Measurements from ENCODE around the gene KRT16.
"Not testable (repeated sequence)": the region's sequence is repeated elsewhere in the genome, so short reads cannot be mapped to it uniquely, and the experiment has no call there.

Gene KRT16

DNA sequence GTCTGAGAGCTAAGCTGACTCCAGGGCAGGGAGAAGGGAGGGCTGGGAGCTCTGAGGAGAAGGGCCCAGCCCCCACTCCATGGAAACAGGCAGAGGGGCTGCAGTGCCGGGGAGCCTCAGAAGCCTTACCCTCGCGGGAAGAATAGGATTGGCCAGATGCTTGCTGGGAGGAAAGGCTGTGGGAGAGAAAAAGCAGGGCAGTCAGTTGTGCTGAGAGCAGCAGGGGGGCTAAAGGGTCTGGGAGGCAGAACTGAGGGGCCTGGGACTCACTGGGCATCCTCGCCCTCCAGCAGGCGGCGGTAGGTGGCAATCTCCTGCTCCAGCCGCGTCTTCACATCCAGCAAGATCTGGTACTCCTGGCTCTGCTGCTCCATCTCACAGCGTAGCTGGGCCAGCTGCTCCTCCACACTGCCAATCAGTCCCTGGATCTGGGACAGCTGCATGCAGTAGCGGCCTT, 2.5 kb downstream of the KRT16 start:
- not testable (repeated sequence) for H2BK5ac ChIP-seq (ENCODE audit: low read length); H3K79me1 ChIP-seq (ENCODE audit: low read length); H4K8ac ChIP-seq (ENCODE audit: low read depth, low read length); H3K23ac ChIP-seq (ENCODE audit: low read length); H3K18ac ChIP-seq (ENCODE audit: low read length); H3K4me1 ChIP-seq (ENCODE audit: control insufficient read depth, low read depth, low read length); H2BK120ac ChIP-seq (ENCODE audit: low read depth, low read length); H4K5ac ChIP-seq (ENCODE audit: low read length); H3K36me3 ChIP-seq (ENCODE audit: control insufficient read depth, insufficient read depth, low read length); H3K4me2 ChIP-seq (ENCODE audit: low read length); H3K56ac ChIP-seq (ENCODE audit: low read length); H3K27me3 ChIP-seq (ENCODE audit: insufficient read depth, low read length, poor library complexity); H3K79me2 ChIP-seq (ENCODE audit: control insufficient read depth, insufficient read depth, low read length); H3K4me3 ChIP-seq (ENCODE audit: low read length); H2AK5ac ChIP-seq (ENCODE audit: low read length); H3K27ac ChIP-seq (ENCODE audit: low read depth, low read length); H3K9ac ChIP-seq (ENCODE audit: low read length); H2BK15ac ChIP-seq (replicated peaks; ENCODE audit: low read depth); H3K4ac ChIP-seq (ENCODE audit: low read depth, low read length)
- WGBS (ENCODE audit: extremely low coverage, insufficient coverage, low lambda C conversion rate): no CpG with 5 or more reads among the region's 10 CpGs
- DNase-seq: peak; percentile 61

DNA sequence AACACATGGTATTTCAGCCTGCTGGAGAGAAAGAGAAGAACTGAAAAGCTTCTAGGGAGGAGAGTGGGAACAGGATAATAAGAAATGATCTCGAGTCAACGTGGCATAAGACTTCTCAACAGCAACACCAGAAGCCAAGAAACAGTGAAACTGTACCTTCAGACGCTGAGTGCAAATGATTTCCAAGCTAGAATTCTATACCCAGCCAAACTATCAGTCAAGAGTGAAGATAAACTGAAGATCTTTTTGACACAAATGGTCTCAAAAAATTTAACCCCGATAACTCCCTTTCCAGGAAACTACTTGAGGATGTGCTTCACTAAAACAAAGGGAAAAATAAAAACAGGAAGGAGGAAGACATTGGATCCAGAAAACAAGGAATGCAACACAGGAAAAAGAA, 5.6 kb downstream of the KRT16 start:
- H3K4ac ChIP-seq (ENCODE audit: low read depth, low read length); H2BK120ac ChIP-seq (ENCODE audit: low read depth, low read length); H3K79me2 ChIP-seq (ENCODE audit: control insufficient read depth, insufficient read depth, low read length); H3K36me3 ChIP-seq (ENCODE audit: control insufficient read depth, insufficient read depth, low read length); H2BK5ac ChIP-seq (ENCODE audit: low read length); H3K4me3 ChIP-seq (ENCODE audit: low read length); H3K9ac ChIP-seq (ENCODE audit: low read length); H3K27me3 ChIP-seq (ENCODE audit: insufficient read depth, low read length, poor library complexity); H2AK5ac ChIP-seq (ENCODE audit: low read length); H4K8ac ChIP-seq (ENCODE audit: low read depth, low read length); H2BK15ac ChIP-seq (replicated peaks; ENCODE audit: low read depth); H3K27ac ChIP-seq (ENCODE audit: low read depth, low read length); H3K4me2 ChIP-seq (ENCODE audit: low read length); H3K79me1 ChIP-seq (ENCODE audit: low read length); H3K56ac ChIP-seq (ENCODE audit: low read length); H4K5ac ChIP-seq (ENCODE audit: low read length); DNase-seq; H3K4me1 ChIP-seq (ENCODE audit: control insufficient read depth, low read depth, low read length); H3K23ac ChIP-seq (ENCODE audit: low read length); H3K18ac ChIP-seq (ENCODE audit: low read length): not testable (repeated sequence)
- WGBS (ENCODE audit: extremely low coverage, insufficient coverage, low lambda C conversion rate): no CpG with 5 or more reads among the region's 4 CpGs

- H3K79me1 ChIP-seq (ENCODE audit: low read length): no peaks in the 10 kb centered on the region
- DNase-seq: no peak
- no peaks in the 10 kb centered on the region for H3K27me3 ChIP-seq (ENCODE audit: insufficient read depth, low read length, poor library complexity)
- no peak overlapping the region for H3K9ac ChIP-seq (ENCODE audit: low read length)
- no peak overlapping the region for H3K4ac ChIP-seq (ENCODE audit: low read depth, low read length)
- no peak overlapping the region for H4K8ac ChIP-seq (ENCODE audit: low read depth, low read length)
- whole genome bisulfite sequencing (ENCODE audit: extremely low coverage, insufficient coverage, low lambda C conversion rate): no CpG with 5 or more reads among the region's 2 CpGs
- no peaks in the 10 kb centered on the region for H3K79me2 ChIP-seq (ENCODE audit: control insufficient read depth, insufficient read depth, low read length)
- no peak overlapping the region for H3K56ac ChIP-seq (ENCODE audit: low read length)
- H3K18ac ChIP-seq (ENCODE audit: low read length): no peak overlapping the region
- no peaks in the 10 kb centered on the region for H3K4me1 ChIP-seq (ENCODE audit: control insufficient read depth, low read depth, low read length)
- H2BK120ac ChIP-seq (ENCODE audit: low read depth, low read length): no peak overlapping the region
- no peak overlapping the region for H2AK5ac ChIP-seq (ENCODE audit: low read length)
- H3K23ac ChIP-seq (ENCODE audit: low read length): no peak overlapping the region
- H3K4me2 ChIP-seq (ENCODE audit: low read length): no peak overlapping the region
- no peak overlapping the region for H3K27ac ChIP-seq (ENCODE audit: low read depth, low read length)
- H4K5ac ChIP-seq (ENCODE audit: low read length): no peak overlapping the region
- no peak overlapping the region for H2BK5ac ChIP-seq (ENCODE audit: low read length)
- no peaks in the 10 kb centered on the region for H3K36me3 ChIP-seq (ENCODE audit: control insufficient read depth, insufficient read depth, low read length)
- no peak overlapping the region for H2BK15ac ChIP-seq (replicated peaks; ENCODE audit: low read depth)
- no peak overlapping the region for H3K4me3 ChIP-seq (ENCODE audit: low read length)
Observed at GRCh38 chr17:41602524-41602923, 10.0 kb downstream of the KRT16 start.

GRCh38 chr17:41600318-41600717, 12.2 kb downstream of the KRT16 start:
- H3K18ac ChIP-seq (ENCODE audit: low read length): no peak overlapping the region
- no peaks in the 10 kb centered on the region for H3K27me3 ChIP-seq (ENCODE audit: insufficient read depth, low read length, poor library complexity)
- H4K5ac ChIP-seq (ENCODE audit: low read length): no peak overlapping the region
- no peak overlapping the region for H2BK15ac ChIP-seq (replicated peaks; ENCODE audit: low read depth)
- H3K56ac ChIP-seq (ENCODE audit: low read length): no peak overlapping the region
- no peak overlapping the region for H3K4ac ChIP-seq (ENCODE audit: low read depth, low read length)
- no peak overlapping the region for H2BK5ac ChIP-seq (ENCODE audit: low read length)
- no peak overlapping the region for H3K27ac ChIP-seq (ENCODE audit: low read depth, low read length)
- no peaks in the 10 kb centered on the region for H3K79me2 ChIP-seq (ENCODE audit: control insufficient read depth, insufficient read depth, low read length)
- no peak overlapping the region for H3K4me2 ChIP-seq (ENCODE audit: low read length)
- H3K4me3 ChIP-seq (ENCODE audit: low read length): no peak overlapping the region
- H2BK120ac ChIP-seq (ENCODE audit: low read depth, low read length): no peak overlapping the region
- WGBS (ENCODE audit: extremely low coverage, insufficient coverage, low lambda C conversion rate): no CpG with 5 or more reads among the region's 4 CpGs
- H3K23ac ChIP-seq (ENCODE audit: low read length): no peak overlapping the region
- H2AK5ac ChIP-seq (ENCODE audit: low read length): no peak overlapping the region
- no peaks in the 10 kb centered on the region for H3K36me3 ChIP-seq (ENCODE audit: control insufficient read depth, insufficient read depth, low read length)
- no peak for DNase-seq
- no peaks in the 10 kb centered on the region for H3K79me1 ChIP-seq (ENCODE audit: low read length)
- H4K8ac ChIP-seq (ENCODE audit: low read depth, low read length): no peak overlapping the region
- H3K9ac ChIP-seq (ENCODE audit: low read length): no peak overlapping the region
- H3K4me1 ChIP-seq (ENCODE audit: control insufficient read depth, low read depth, low read length): no peaks in the 10 kb centered on the region

DNA sequence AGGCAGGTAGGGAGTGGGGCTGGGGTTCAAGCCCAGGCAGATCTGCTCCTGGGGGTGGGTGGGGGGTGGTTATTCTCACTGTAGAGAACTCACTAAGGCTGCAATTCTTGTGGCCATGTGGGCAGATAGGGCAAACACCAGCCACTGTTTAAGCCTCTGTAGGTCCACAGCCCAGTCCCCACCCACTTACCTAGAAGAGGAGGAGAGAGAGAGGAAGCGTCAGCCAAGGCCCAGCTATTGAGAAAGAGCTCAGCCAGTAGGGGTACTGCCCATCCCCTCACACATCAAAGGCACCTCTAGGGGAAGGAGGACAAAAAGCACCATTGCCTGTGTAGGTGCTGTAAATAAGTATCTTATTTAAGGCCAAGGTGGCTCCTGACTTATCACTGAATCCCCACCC, 12.9 kb downstream of the KRT16 start:
- H3K23ac ChIP-seq (ENCODE audit: low read length): no peak overlapping the region
- H2AK5ac ChIP-seq (ENCODE audit: low read length): no peak overlapping the region
- no peak overlapping the region for H2BK120ac ChIP-seq (ENCODE audit: low read depth, low read length)
- no CpG with 5 or more reads among the region's 1 CpG for WGBS (ENCODE audit: extremely low coverage, insufficient coverage, low lambda C conversion rate)
- no peaks in the 10 kb centered on the region for H3K27me3 ChIP-seq (ENCODE audit: insufficient read depth, low read length, poor library complexity)
- no peak overlapping the region for H3K18ac ChIP-seq (ENCODE audit: low read length)
- no peaks in the 10 kb centered on the region for H3K79me1 ChIP-seq (ENCODE audit: low read length)
- H3K27ac ChIP-seq (ENCODE audit: low read depth, low read length): no peak overlapping the region
- H3K56ac ChIP-seq (ENCODE audit: low read length): no peak overlapping the region
- no peak overlapping the region for H3K4me2 ChIP-seq (ENCODE audit: low read length)
- H3K4ac ChIP-seq (ENCODE audit: low read depth, low read length): no peak overlapping the region
- H4K8ac ChIP-seq (ENCODE audit: low read depth, low read length): no peak overlapping the region
- H2BK15ac ChIP-seq (replicated peaks; ENCODE audit: low read depth): no peak overlapping the region
- no peak overlapping the region for H2BK5ac ChIP-seq (ENCODE audit: low read length)
- H3K36me3 ChIP-seq (ENCODE audit: control insufficient read depth, insufficient read depth, low read length): no peaks in the 10 kb centered on the region
- H3K79me2 ChIP-seq (ENCODE audit: control insufficient read depth, insufficient read depth, low read length): no peaks in the 10 kb centered on the region
- no peaks in the 10 kb centered on the region for H3K4me1 ChIP-seq (ENCODE audit: control insufficient read depth, low read depth, low read length)
- DNase-seq: no peak
- H3K4me3 ChIP-seq (ENCODE audit: low read length): no peak overlapping the region
- no peak overlapping the region for H3K9ac ChIP-seq (ENCODE audit: low read length)
- H4K5ac ChIP-seq (ENCODE audit: low read length): no peak overlapping the region

GRCh38 chr17:41595585-41595984, 17.0 kb downstream of the KRT16 start:
- Histone ChIP-seq H3K23ac (ENCODE audit: low read length) (no peak overlapping the region), H3K4ac (ENCODE audit: low read depth, low read length) (no peak overlapping the region), H3K4me1 (ENCODE audit: control insufficient read depth, low read depth, low read length) (no peaks in the 10 kb centered on the region), H4K5ac (ENCODE audit: low read length) (no peak overlapping the region), H2AK5ac (ENCODE audit: low read length) (no peak overlapping the region), H2BK15ac (replicated peaks; ENCODE audit: low read depth) (no peak overlapping the region), H2BK120ac (ENCODE audit: low read depth, low read length) (no peak overlapping the region), H3K79me1 (ENCODE audit: low read length) (no peaks in the 10 kb centered on the region), H3K4me3 (ENCODE audit: low read length) (no peak overlapping the region), H3K27ac (ENCODE audit: low read depth, low read length) (no peak overlapping the region), H2BK5ac (ENCODE audit: low read length) (no peak overlapping the region), H4K8ac (ENCODE audit: low read depth, low read length) (no peak overlapping the region), H3K4me2 (ENCODE audit: low read length) (no peak overlapping the region), H3K27me3 (ENCODE audit: insufficient read depth, low read length, poor library complexity) (no peaks in the 10 kb centered on the region), H3K18ac (ENCODE audit: low read length) (no peak overlapping the region), H3K79me2 (ENCODE audit: control insufficient read depth, insufficient read depth, low read length) (no peaks in the 10 kb centered on the region), H3K56ac (ENCODE audit: low read length) (no peak overlapping the region), H3K36me3 (ENCODE audit: control insufficient read depth, insufficient read depth, low read length) (no peaks in the 10 kb centered on the region), H3K9ac (ENCODE audit: low read length) (no peak overlapping the region)
- no CpG with 5 or more reads among the region's 8 CpGs for WGBS (ENCODE audit: extremely low coverage, insufficient coverage, low lambda C conversion rate)
- DNase-seq: no peak
